Loucy (cell line): ENCODE results near the gene COA4.

ENCODE experiments used
- H2AFZ ChIP-seq: fragments of 200-600 bp; sonication (generic); 2 replicates; pipeline ENCODE4 v1.6.0; 2016; ENCODE audit warnings: antibody characterized with exemption, mild to moderate bottlenecking, low read length, moderate library complexity
- H3F3A ChIP-seq: fragments of 200-600 bp; 2 replicates; pipeline ENCODE4 v1.6.0; 2016; ENCODE audit warnings: antibody characterized with exemption, low read depth, mild to moderate bottlenecking
- H3K27me3 ChIP-seq: fragments of 200-600 bp; sonication (generic); 2 replicates; pipeline ENCODE4 v1.6.1; 2014; ENCODE audit warnings: low read length, mild to moderate bottlenecking; ENCODE audit not compliant: insufficient read depth, poor library complexity, severe bottlenecking
- H3K36me3 ChIP-seq: fragments of 200-600 bp; sonication (generic); 2 replicates; pipeline ENCODE4 v1.6.1; 2016; ENCODE audit warnings: low read length; ENCODE audit not compliant: insufficient read depth
- H3K4me1 ChIP-seq: fragments of 200-600 bp; sonication (generic); 2 replicates; pipeline ENCODE4 v1.5.1; 2014; ENCODE audit warnings: low read length, mild to moderate bottlenecking; ENCODE audit not compliant: insufficient read depth, poor library complexity, severe bottlenecking
- H3K4me2 ChIP-seq: fragments of 200-600 bp; sonication (generic); 2 replicates; pipeline ENCODE4 v1.6.0; 2014; ENCODE audit warnings: antibody characterized with exemption, low read length, low read depth, mild to moderate bottlenecking; ENCODE audit not compliant: poor library complexity, severe bottlenecking
- H3K4me3 ChIP-seq: fragments of 200-600 bp; sonication (generic); 2 replicates; pipeline ENCODE4 v1.5.1; 2014; ENCODE audit warnings: low read length, mild to moderate bottlenecking, mixed read lengths; ENCODE audit not compliant: poor library complexity, severe bottlenecking
- H3K79me2 ChIP-seq: fragments of 200-600 bp; sonication (generic); 2 replicates; pipeline ENCODE4 v1.6.1; 2014; ENCODE audit warnings: low read length; ENCODE audit not compliant: insufficient read depth
- H3K9ac ChIP-seq: fragments of 200-600 bp; sonication (generic); 2 replicates; pipeline ENCODE4 v1.6.0; 2014; ENCODE audit warnings: mild to moderate bottlenecking, low read depth, low read length, moderate library complexity; ENCODE audit not compliant: poor library complexity, severe bottlenecking
- H3K9me2 ChIP-seq: fragments of 200-600 bp; sonication (generic); replicated peaks from 2 replicates; pipeline ENCODE4 v1.6.1; 2016; ENCODE audit warnings: low read depth, low read length, mixed read lengths
- H3K9me3 ChIP-seq: fragments of 200-600 bp; sonication (generic); 2 replicates; pipeline ENCODE4 v1.6.1; 2014; ENCODE audit warnings: mild to moderate bottlenecking, antibody characterized with exemption, low read length, low read depth; ENCODE audit not compliant: insufficient read depth
- H4K20me1 ChIP-seq: fragments of 200-600 bp; sonication (generic); 2 replicates; pipeline ENCODE4 v1.6.0; 2014; ENCODE audit warnings: antibody characterized with exemption, low read length, mild to moderate bottlenecking; ENCODE audit not compliant: insufficient read depth, poor library complexity, severe bottlenecking
- EZH2phosphoT487 ChIP-seq: fragments of 200-600 bp; IDR thresholded peaks from 2 replicates; pipeline ENCODE4 v1.6.1; 2018; ENCODE audit warnings: antibody characterized with exemption, mild to moderate bottlenecking, moderate library complexity, borderline replicate concordance
- TF ChIP-seq, protein P1 (sequence below): fragments of 200-600 bp; sonication (generic); conservative IDR thresholded peaks from 2 replicates; pipeline ENCODE4 v1.5.1; 2014; ENCODE audit warnings: mild to moderate bottlenecking, antibody characterized with exemption, low read length

Gene COA4

GRCh38 chr11:73875840-73876239, 806 bp downstream of the COA4 start:
- H3K79me2 ChIP-seq = peaks cover 59% of the 10 kb centered on the region
- H2AFZ ChIP-seq = no peak overlapping the region

DNA sequence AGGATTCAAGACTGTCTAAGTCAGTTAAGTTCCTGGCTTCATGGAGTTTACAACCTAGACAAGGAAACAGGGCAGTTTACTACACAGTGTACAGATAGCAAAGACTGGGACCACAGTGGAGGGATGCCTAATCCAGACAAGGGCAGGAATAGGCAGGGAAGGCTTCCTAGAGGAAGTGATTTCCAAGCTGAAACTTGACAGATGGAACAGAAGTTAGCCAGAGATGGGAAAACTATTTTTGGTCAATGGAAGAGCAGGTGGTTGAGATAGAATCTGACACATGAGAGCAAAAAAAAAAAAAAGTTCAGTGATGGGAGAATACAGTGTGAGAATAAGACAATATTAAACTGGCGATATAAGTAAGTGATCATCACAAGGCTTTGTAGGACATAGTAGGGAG, 1.3 kb downstream of the COA4 start:
- TF ChIP-seq, protein P1, sequence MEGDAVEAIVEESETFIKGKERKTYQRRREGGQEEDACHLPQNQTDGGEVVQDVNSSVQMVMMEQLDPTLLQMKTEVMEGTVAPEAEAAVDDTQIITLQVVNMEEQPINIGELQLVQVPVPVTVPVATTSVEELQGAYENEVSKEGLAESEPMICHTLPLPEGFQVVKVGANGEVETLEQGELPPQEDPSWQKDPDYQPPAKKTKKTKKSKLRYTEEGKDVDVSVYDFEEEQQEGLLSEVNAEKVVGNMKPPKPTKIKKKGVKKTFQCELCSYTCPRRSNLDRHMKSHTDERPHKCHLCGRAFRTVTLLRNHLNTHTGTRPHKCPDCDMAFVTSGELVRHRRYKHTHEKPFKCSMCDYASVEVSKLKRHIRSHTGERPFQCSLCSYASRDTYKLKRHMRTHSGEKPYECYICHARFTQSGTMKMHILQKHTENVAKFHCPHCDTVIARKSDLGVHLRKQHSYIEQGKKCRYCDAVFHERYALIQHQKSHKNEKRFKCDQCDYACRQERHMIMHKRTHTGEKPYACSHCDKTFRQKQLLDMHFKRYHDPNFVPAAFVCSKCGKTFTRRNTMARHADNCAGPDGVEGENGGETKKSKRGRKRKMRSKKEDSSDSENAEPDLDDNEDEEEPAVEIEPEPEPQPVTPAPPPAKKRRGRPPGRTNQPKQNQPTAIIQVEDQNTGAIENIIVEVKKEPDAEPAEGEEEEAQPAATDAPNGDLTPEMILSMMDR = no peak
- TF ChIP-seq EZH2phosphoT487 = no peak
- Histone ChIP-seq H3K79me2 (peaks cover 59% of the 10 kb centered on the region), H3K36me3 (peaks cover 15% of the 10 kb centered on the region; the same call in 1 of the 2 replicates)

More at GRCh38 chr11:73875840-73876239, 806 bp downstream of the COA4 start:
- Histone ChIP-seq H3K9me2 (no peaks in the 10 kb centered on the region), H3K27me3 (no peaks in the 10 kb centered on the region), H3K4me3 (peak overlapping the region; percentile 92), H3K4me1 (peaks cover 25% of the 10 kb centered on the region), H3K9ac (peak overlapping the region; percentile 91), H3K36me3 (peaks cover 15% of the 10 kb centered on the region; the same call in 1 of the 2 replicates), H3F3A (no peaks in the 10 kb centered on the region), H4K20me1 (peaks cover 7% of the 10 kb centered on the region), H3K4me2 (peak overlapping the region; percentile 98), H3K9me3 (no peaks in the 10 kb centered on the region)
- TF ChIP-seq, protein P1 = no peak
- no peak for TF ChIP-seq EZH2phosphoT487

GRCh38 chr11:73872749-73873357, 3.8 kb downstream of the COA4 start:
- peaks cover 7% of the 10 kb centered on the region for H4K20me1 ChIP-seq
- no peaks in the 10 kb centered on the region for H3K27me3 ChIP-seq
- peaks cover 17% of the 10 kb centered on the region for H3K4me1 ChIP-seq
- peaks cover 46% of the 10 kb centered on the region for H3K79me2 ChIP-seq
- no peaks in the 10 kb centered on the region for H3K9me2 ChIP-seq
- TF ChIP-seq, protein P1 = no peak
- no peak for TF ChIP-seq EZH2phosphoT487
- no peaks in the 10 kb centered on the region for H3F3A ChIP-seq
- no peaks in the 10 kb centered on the region for H3K9me3 ChIP-seq
- peaks cover 15% of the 10 kb centered on the region; the same call in 1 of the 2 replicates for H3K36me3 ChIP-seq
- no peak overlapping the region for H3K4me2 ChIP-seq
- no peak overlapping the region for H2AFZ ChIP-seq
- H3K9ac ChIP-seq = no peak overlapping the region
- no peak overlapping the region for H3K4me3 ChIP-seq

More for the DNA sequence above, 1.3 kb downstream of the COA4 start:
- no peaks in the 10 kb centered on the region for H3F3A ChIP-seq
- H4K20me1 ChIP-seq = peaks cover 7% of the 10 kb centered on the region
- peak overlapping the region; percentile 98 for H3K4me2 ChIP-seq
- no peaks in the 10 kb centered on the region for H3K27me3 ChIP-seq
- H3K4me3 ChIP-seq = peak overlapping the region; percentile 92
- H3K4me1 ChIP-seq = peaks cover 25% of the 10 kb centered on the region
- no peak overlapping the region for H2AFZ ChIP-seq
- H3K9me2 ChIP-seq = no peaks in the 10 kb centered on the region
- H3K9me3 ChIP-seq = no peaks in the 10 kb centered on the region
- peak overlapping the region; percentile 91 for H3K9ac ChIP-seq
